Mesenteric fat pad (tissue), 1 donor: ENCODE results near the gene HSDL2. TPM values are rescaled to one million over a fixed set of nuclear protein-coding genes. Genes with fewer than 3 reads are reported as not detected.
"Not testable (repeated sequence)": the region's sequence is repeated elsewhere in the genome, so short reads cannot be mapped to it uniquely, and the experiment has no call there.

Experiments used
- DNase-seq: peaks from one replicate; pipeline ENCODE4 v3.0.0-alpha.2; 2020; ENCODE audit warnings: low spot score
- total RNA-seq: library from RNA; stranded (reverse); fragmentation: NEBNext Ultra II Directional; extraction: Animal tissue kit (Norgen Biotek cat#: 25700); gene quantifications from one replicate; pipeline ENCODE4 v1.2.1, GENCODE V29; 2021
- donor health status: DM: yes; HTN: yes; CAD: no.

Gene HSDL2
- total RNA-seq, 1 donor from 2014 or later = 90.0 TPM

GRCh38 chr9:112365257-112365656 is 14.7 kb upstream of the HSDL2 start:
- DNase-seq = not testable (repeated sequence)

- no peak for DNase-seq
These were observed 13.3 kb upstream of the HSDL2 start for GRCh38 chr9:112366591-112366990.

- DNase-seq = no peak
These were observed 12.4 kb upstream of the HSDL2 start for GRCh38 chr9:112367465-112367864.

- DNase-seq = no peak
These were observed 10.1 kb upstream of the HSDL2 start for GRCh38 chr9:112369817-112370216.

- no peak for DNase-seq
These were observed 8.8 kb upstream of the HSDL2 start for GRCh38 chr9:112371060-112371459.

DNA sequence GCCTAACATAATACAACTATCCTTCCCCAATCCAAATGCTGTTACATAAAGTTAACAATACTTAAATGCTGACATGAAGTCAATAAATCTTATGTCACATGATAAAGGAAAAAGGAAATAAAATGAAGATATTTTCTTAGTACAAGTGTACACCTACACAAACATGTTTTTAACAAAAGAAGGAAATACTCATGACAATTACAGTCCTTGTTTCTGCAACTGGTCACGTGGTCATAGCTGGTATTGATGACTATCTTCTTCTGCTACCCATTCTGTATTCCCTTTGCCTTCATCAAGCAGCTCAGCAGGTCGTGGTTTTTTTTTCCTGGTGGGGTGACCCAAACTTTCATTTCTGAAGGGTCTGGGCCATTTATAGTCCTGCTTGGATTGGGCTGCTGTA is 6.2 kb upstream of the HSDL2 start:
- not testable (repeated sequence) for DNase-seq

GRCh38 chr9:112374232-112374631 is 5.7 kb upstream of the HSDL2 start:
- not testable (repeated sequence) for DNase-seq

GRCh38 chr9:112375361-112375760 is 4.5 kb upstream of the HSDL2 start:
- no peak for DNase-seq

GRCh38 chr9:112377087-112377486 is 2.8 kb upstream of the HSDL2 start:
- no peak for DNase-seq

- no peak for DNase-seq
These were observed 2.1 kb upstream of the HSDL2 start for GRCh38 chr9:112377684-112378327.

DNA sequence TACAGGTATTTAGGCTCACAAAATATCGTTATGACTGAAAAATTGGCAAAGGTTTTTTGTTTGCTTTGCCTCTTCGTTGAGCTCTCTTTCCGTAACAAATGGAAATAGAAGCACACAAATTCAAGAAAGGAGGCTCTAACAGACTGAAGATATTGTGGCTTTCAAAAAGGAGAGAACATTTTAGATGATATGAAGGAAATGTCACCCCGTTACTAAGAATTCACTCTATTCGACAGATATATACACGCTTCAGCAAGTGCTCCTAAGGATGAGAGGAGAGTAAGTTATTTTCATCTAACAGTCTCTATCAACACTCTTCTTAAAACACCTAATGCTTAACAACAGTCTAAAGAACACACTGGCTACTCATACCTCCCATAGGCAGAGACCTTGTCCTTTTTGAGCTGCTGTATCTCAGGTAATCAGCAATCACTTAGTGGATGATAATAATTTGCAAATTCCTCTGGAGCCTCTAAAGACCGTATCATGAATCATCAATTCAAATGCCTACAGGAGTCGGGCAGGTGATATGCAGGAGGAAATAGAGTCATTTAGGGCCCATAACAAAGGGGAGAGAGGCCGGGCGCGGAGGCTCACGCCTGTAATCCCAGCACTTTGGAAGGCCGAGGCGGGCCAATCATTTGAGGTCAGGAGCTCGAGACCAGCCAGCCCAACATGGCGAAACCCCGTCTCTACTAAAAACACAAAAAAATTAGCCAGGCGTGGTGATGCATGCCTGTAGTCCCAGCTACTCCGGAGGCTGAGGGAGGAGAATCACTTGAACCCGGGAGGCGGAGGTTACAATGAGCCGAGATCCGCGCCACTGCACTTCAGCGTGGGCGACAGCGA is 1.4 kb upstream of the HSDL2 start:
- no peak for DNase-seq

- peak; percentile 100 for DNase-seq
These were observed 469 bp upstream of the HSDL2 start for GRCh38 chr9:112379177-112380101.

GRCh38 chr9:112380825-112381221 is 915 bp downstream of the HSDL2 start:
- DNase-seq = no peak

DNA sequence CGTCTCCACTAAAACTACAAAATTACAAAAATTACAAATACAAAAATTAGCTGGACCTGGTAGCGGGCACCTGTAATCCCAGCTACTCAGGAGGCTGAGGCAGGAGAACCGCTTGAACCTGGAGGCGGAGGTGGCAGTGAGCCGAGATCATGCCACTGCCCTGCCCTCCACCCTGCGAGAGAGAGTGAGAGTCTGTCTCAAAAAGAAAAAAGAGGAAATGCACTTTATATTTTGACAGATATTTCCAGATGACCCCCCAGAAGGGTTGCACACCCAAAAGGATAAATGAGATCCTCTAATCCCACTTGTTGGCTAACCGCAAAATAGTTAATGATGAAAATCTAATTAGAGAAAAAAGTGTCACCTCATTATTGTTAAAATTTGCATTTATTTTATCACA is 2.2 kb downstream of the HSDL2 start:
- DNase-seq = no peak

DNA sequence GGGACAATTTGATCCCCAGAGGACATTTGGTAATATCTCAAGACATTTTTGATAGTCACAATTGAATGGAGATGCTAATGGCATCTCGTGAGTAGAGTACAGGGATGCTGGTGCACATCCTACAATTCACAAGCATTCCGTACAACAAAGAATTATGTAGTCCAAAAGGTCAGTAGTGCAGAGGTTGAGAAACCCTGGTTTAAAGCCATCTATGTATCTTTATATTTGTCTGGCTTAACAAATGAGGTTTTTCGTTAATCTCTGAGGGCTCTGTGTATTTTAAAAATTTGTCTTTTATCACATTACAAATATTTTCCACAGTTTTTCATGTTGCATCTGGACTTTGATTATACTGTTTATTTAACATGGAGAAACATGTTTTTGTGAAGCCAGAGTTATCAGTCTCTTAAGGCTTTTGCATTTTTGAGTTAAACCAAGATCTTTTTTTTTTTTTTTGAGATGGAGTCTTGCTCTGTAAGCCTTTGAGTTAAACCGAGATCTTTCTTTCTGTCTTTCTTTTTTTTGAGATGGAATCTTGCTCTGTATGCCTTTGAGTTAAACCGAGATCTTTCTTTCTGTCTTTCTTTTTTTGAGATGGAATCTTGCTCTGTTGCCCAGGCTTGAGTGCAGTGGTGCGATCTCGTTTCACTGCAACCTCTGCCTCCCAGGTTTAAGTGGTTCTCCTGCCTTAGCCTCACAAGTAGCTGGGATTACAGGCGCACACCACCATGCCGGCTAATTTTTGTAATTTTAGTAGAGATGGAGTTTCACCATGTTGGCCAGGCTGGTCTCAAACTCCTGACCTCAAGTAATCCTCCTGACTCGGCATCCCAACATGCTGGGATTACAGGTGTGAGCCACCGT is 2.8 kb downstream of the HSDL2 start:
- no peak for DNase-seq

- DNase-seq = no peak
These were observed 4.3 kb downstream of the HSDL2 start for GRCh38 chr9:112384219-112384618.

DNA sequence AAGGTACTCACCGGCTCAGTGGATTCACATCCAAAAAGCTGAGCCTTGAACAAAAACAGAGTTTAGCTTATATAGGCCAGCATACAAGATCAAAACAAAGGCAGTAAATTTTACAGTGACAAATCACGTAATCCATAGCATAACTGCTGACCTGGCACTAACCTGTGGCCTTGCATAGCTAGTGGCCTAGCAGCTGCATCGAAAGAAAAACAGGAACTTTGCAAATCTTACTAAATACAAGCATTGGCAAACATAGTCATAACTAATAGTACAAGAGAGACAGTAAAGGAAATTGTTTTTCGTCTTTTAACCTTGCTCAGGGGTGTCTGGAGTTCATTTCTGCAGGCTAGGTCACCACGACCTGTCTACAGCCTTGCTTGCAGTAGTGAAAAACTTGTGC is 4.8 kb downstream of the HSDL2 start:
- DNase-seq = no peak

DNA sequence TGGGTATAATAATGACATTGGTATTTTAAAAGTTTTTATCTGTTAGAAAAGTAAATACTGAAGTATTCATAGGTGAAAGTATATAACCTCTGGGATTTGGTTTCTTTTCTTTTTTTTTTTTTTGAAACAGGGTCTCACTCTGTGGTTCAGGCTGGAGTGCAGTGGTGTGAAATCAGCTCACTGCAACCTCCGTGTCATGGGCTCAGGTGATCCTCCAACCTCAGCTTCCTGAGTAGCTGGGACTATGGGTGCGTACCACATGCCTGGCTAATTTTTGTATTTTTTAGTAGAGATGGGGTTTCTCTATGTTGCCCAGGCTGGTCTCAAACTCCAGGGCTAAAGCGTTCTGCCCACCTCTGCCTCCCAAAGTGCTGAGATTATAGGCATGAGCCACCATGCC is 7.2 kb downstream of the HSDL2 start:
- no peak for DNase-seq

DNA sequence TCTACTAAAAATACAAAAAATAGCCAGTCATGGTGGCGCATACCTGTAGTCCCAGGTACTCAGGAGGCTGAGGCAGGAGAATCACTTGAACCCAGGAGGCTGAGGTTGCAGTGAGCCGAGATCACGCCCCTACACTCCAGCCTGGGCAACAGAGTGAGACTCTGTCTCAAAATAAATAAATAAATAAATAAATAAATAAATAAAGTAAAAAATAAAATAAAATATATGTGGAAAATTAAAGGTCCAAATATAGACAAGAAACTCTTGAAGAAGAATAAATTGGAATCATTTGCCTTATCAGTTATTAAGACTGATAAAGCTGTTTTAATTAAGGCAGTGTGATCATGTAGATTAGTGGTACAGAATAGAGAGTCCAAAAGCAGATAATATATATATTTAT is 10.0 kb downstream of the HSDL2 start:
- DNase-seq = not testable (repeated sequence)

DNA sequence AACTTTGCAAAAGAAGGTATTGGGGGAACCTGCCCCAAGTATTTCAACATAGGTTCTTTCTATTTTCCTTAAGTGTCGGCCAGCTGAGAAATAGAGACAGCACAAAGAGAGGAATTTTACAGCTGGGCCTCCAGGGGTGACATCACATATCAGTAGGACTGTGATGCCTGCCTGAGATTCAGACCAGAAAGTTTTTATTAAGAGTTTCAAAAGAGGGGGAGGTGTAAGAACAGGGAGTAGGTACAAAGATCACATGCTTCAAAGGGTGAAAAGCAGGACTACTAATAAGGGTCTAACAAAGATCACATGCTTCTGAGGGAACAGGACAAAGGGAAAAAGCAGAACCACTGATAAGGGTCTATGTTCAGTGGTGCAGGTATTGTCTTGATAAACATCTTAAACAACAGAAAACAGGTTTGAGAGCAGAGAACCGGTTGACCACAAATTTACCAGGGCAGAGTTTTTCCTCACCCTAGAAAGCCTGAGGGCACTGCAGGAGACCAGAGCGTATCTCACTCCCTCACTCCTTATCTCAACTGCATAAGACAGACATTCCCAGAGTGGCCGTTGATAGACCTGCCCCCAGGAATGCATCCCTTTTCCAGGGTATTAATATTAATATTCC is 12.1 kb downstream of the HSDL2 start:
- DNase-seq = not testable (repeated sequence)
